Measurements from ENCODE around the gene C6orf89. TPM values are rescaled to one million over a fixed set of nuclear protein-coding genes. Genes with fewer than 3 reads are reported as not detected.

C6orf89 gene
- total RNA-seq, 1 experiment from 2014 or later, result 36.9 TPM

DNA sequence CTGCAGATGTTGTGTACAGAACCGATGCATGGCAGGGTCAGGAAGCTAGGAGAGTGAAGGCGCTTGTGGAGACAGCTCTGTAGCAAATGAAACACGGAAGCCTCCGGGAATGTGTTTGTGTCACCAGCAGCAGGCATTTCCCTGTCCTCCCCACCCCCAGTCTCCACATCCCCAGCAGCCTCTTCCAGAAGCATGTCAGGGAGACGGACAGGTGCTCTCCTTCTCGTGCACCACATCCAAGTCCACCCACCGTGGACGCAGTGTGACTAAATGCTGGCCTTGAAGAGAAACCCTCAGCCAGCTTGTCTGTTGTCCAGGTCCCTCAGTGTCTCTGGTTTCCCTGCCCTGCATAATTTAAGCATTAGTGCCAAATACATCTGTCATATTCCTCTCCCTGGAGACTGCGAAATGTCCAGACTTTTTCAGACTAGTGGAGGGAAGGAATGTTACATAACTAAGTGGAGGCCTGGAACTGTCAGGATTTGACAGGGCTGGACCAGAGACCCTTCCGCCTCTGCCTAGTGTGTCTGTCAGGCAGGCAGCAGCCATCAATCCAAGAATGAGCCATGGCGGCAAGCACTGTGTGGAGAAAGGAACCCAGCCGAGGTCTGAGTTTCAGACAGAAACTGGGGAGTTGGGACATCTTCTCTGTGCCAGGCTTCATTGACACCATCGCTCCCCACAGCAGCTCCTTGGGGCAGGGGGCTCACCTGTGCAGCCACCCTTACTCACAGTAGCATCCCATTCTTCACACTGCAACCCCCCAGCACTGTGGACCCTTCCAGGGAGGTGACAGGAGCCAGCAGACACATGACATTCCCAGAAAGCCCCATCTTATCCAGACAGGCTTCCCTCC lies 42.2 kb downstream of the C6orf89 start:
- intact Hi-C loops (cut with micrococcal nuclease), result no loop called here
- Mint-ChIP-seq H3K27ac (ENCODE audit: low read depth, unreplicated experiment) (no peak overlapping the region), H3K9me3 (ENCODE audit: unreplicated experiment) (no peaks in the 10 kb centered on the region), H3K36me3 (ENCODE audit: insufficient read depth, unreplicated experiment) (peaks cover 39% of the 10 kb centered on the region), H3K4me1 (ENCODE audit: insufficient read depth, unreplicated experiment) (peaks cover 15% of the 10 kb centered on the region), H3K27me3 (ENCODE audit: insufficient read depth, unreplicated experiment) (no peaks in the 10 kb centered on the region), H3K4me3 (ENCODE audit: unreplicated experiment) (no peak overlapping the region)
- DNase-seq (ENCODE audit: unreplicated experiment), result no peak
- TF ChIP-seq, protein P1, sequence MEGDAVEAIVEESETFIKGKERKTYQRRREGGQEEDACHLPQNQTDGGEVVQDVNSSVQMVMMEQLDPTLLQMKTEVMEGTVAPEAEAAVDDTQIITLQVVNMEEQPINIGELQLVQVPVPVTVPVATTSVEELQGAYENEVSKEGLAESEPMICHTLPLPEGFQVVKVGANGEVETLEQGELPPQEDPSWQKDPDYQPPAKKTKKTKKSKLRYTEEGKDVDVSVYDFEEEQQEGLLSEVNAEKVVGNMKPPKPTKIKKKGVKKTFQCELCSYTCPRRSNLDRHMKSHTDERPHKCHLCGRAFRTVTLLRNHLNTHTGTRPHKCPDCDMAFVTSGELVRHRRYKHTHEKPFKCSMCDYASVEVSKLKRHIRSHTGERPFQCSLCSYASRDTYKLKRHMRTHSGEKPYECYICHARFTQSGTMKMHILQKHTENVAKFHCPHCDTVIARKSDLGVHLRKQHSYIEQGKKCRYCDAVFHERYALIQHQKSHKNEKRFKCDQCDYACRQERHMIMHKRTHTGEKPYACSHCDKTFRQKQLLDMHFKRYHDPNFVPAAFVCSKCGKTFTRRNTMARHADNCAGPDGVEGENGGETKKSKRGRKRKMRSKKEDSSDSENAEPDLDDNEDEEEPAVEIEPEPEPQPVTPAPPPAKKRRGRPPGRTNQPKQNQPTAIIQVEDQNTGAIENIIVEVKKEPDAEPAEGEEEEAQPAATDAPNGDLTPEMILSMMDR (IDR thresholded peaks at IDR 0.05; ENCODE audit: unreplicated experiment), result no peak
- ChIA-PET CTCF (interaction anchor here (1.0 kb wide), 1 partner anchor 42 kb away, joined by 3 read pairs; the partner anchor contains the start of gene C6orf89), POLR2A (interaction anchor here (0.6 to 1.1 kb wide), 2 partner anchors 14 to 34 kb away, joined by 3 read pairs; no protein-coding TSS in a partner anchor)
- no TSS peak for BruUV-seq (replicated peaks)

DNA sequence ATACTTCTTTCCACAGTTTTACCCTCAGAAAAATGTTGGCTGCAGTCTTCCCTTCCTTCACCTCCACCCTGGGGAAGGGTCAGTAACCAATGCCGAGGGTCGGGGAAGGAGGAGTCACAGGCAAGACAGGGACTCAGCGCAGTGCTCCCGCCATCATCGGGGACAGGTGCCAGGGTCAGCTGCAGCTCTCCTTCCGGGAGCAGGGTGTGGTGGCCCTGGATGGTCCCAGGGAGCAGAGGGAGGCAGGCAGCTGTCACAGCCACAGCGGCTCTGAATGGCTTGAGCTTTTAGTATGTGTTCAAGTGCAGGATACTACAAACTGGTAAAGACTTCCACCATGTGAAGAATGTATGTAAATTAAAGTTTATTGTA lies 42.8 kb downstream of the C6orf89 start:
- H3K4me1 Mint-ChIP-seq (ENCODE audit: insufficient read depth, unreplicated experiment), result peaks cover 18% of the 10 kb centered on the region
- DNase-seq (ENCODE audit: unreplicated experiment), result no peak
- H3K36me3 Mint-ChIP-seq (ENCODE audit: insufficient read depth, unreplicated experiment), result peaks cover 33% of the 10 kb centered on the region
- H3K27ac Mint-ChIP-seq (ENCODE audit: low read depth, unreplicated experiment), result no peak overlapping the region
- no peaks in the 10 kb centered on the region for H3K9me3 Mint-ChIP-seq (ENCODE audit: unreplicated experiment)
- ChIA-PET POLR2A (interaction anchor here (1.1 kb wide), 1 partner anchor 14 kb away, joined by 3 read pairs; no protein-coding TSS in a partner anchor), CTCF (no interaction called here)
- H3K27me3 Mint-ChIP-seq (ENCODE audit: insufficient read depth, unreplicated experiment), result no peaks in the 10 kb centered on the region
- TF ChIP-seq, protein P1 (IDR thresholded peaks at IDR 0.05; ENCODE audit: unreplicated experiment), result no peak
- intact Hi-C loops (cut with micrococcal nuclease), result no loop called here
- BruUV-seq (replicated peaks), result no TSS peak
- no peak overlapping the region for H3K4me3 Mint-ChIP-seq (ENCODE audit: unreplicated experiment)

DNA sequence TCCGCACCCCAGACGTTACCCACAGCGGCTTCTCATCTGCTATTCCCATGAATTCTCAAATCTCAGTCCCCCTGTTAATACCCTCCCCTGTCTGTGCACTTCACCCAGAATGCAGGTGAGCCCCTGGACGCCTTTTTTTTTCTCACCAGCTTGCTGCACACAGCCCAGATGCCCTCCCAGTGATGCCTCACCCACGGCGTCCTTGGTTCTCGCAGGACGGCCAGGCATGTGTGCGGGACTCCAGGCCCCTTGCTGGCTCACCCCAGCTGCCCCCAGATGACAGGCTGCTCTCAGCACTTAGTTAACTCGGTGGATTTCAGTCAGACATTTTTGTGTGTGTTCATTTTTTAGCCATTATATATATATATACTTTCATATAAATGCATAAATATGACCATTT lies 43.4 kb downstream of the C6orf89 start:
- no peak overlapping the region for H3K4me3 Mint-ChIP-seq (ENCODE audit: unreplicated experiment)
- BruUV-seq (replicated peaks), result no TSS peak
- intact Hi-C loops (cut with micrococcal nuclease), result no loop called here
- H3K9me3 Mint-ChIP-seq (ENCODE audit: unreplicated experiment), result no peaks in the 10 kb centered on the region
- peaks cover 27% of the 10 kb centered on the region for H3K36me3 Mint-ChIP-seq (ENCODE audit: insufficient read depth, unreplicated experiment)
- H3K4me1 Mint-ChIP-seq (ENCODE audit: insufficient read depth, unreplicated experiment), result peaks cover 18% of the 10 kb centered on the region
- H3K27ac Mint-ChIP-seq (ENCODE audit: low read depth, unreplicated experiment), result peak overlapping the region; percentile 12
- ChIA-PET CTCF (no interaction called here), POLR2A (no interaction called here)
- DNase-seq (ENCODE audit: unreplicated experiment), result no peak
- H3K27me3 Mint-ChIP-seq (ENCODE audit: insufficient read depth, unreplicated experiment), result no peaks in the 10 kb centered on the region
- TF ChIP-seq, protein P1 (IDR thresholded peaks at IDR 0.05; ENCODE audit: unreplicated experiment), result no peak

DNA sequence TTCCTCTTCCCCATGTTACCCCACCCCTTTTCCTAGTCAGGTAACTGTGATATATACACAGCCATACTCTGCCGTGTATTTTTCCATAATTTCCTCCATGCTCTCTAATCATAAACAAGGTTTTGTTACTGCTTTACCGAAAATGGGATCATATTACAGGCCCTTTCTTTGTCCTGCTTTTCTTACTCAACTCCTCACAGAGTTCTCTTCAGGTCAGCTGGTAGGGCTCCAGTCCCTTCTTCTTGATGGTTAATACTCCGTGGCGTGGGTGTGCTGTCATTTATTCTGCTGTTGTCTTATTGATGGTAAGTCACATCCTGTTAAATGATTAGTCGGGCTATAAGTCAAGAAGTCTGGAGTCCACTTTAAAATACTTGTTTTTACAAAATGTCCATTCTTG lies 43.9 kb downstream of the C6orf89 start:
- Mint-ChIP-seq H3K27me3 (ENCODE audit: insufficient read depth, unreplicated experiment) (no peaks in the 10 kb centered on the region), H3K9me3 (ENCODE audit: unreplicated experiment) (no peaks in the 10 kb centered on the region), H3K4me1 (ENCODE audit: insufficient read depth, unreplicated experiment) (peaks cover 18% of the 10 kb centered on the region), H3K4me3 (ENCODE audit: unreplicated experiment) (no peak overlapping the region), H3K27ac (ENCODE audit: low read depth, unreplicated experiment) (peak overlapping the region; percentile 12), H3K36me3 (ENCODE audit: insufficient read depth, unreplicated experiment) (peaks cover 22% of the 10 kb centered on the region)
- TF ChIP-seq, protein P1 (IDR thresholded peaks at IDR 0.05; ENCODE audit: unreplicated experiment), result no peak
- ChIA-PET POLR2A (interaction anchor here (1.4 to 1.5 kb wide), 2 partner anchors 15 to 27 kb away, joined by 3 read pairs; no protein-coding TSS in a partner anchor), CTCF (no interaction called here)
- DNase-seq (ENCODE audit: unreplicated experiment), result peak; percentile 61
- intact Hi-C loops (cut with micrococcal nuclease), result no loop called here
- BruUV-seq (replicated peaks), result no TSS peak
